Upper lobe of left lung (tissue), 4 donors: ENCODE results near the gene KCNJ4.

Experiments used
- POLR2A ChIP-seq, 4 donors: fragments of 450-650 bp; IDR thresholded peaks; one replicate each; pipeline ENCODE4 v1.5.1; 2016 to 2017; ENCODE audit warnings: antibody characterized with exemption in 4 of 4, mild to moderate bottlenecking in 2 of 4
- POLR2AphosphoS5 ChIP-seq, 2 donors: sonication (generic); formaldehyde crosslinking; IDR thresholded peaks; one replicate each; pipeline ENCODE4 v1.5.1; 2017; ENCODE audit warnings: antibody characterized with exemption in 2 of 2
- TF ChIP-seq, protein P1 (sequence below), 6 experiments: fragments of 450-650 bp in 4 of 6; fragments of 200-600 bp in 2 of 6; sonication (generic) in 2 of 6; IDR thresholded peaks; one replicate each; pipeline ENCODE4 v1.5.1; 2016 to 2019; ENCODE audit warnings: antibody characterized with exemption in 6 of 6

DNA sequence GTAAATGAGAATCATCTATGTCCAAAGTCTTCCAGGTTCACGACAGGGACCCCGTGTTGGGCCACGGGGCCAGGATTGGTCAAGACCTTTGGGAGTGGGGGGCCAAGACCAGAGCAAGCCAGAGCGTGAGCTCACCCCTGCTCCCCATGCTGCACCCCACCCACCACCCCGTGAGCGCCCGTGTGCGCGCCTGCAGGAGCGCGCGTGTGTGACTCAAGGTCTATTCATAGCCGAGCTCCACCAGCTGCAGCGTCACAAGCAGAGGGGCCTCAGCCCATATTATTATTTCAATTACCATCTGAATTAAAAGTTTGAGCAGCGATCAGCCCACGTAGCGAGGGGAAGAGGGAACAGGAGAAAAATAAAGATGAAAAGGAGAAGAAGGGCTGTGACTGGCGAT lies 5.2 kb downstream of the KCNJ4 start:
- TF ChIP-seq, protein P1, sequence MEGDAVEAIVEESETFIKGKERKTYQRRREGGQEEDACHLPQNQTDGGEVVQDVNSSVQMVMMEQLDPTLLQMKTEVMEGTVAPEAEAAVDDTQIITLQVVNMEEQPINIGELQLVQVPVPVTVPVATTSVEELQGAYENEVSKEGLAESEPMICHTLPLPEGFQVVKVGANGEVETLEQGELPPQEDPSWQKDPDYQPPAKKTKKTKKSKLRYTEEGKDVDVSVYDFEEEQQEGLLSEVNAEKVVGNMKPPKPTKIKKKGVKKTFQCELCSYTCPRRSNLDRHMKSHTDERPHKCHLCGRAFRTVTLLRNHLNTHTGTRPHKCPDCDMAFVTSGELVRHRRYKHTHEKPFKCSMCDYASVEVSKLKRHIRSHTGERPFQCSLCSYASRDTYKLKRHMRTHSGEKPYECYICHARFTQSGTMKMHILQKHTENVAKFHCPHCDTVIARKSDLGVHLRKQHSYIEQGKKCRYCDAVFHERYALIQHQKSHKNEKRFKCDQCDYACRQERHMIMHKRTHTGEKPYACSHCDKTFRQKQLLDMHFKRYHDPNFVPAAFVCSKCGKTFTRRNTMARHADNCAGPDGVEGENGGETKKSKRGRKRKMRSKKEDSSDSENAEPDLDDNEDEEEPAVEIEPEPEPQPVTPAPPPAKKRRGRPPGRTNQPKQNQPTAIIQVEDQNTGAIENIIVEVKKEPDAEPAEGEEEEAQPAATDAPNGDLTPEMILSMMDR (IDR thresholded peaks at IDR 0.05), result no peak
- TF ChIP-seq POLR2A (IDR thresholded peaks at IDR 0.05), result no peak
- no peak for TF ChIP-seq POLR2AphosphoS5 (IDR thresholded peaks at IDR 0.05)
